Nephron (organoid): ENCODE results near the gene CDCA3.

Source experiments
- H3K27ac Mint-ChIP-seq, 3 experiments: 2 replicates each; pipeline ENCODE4 v1.8.0; 2020; ENCODE audit warnings: mixed read lengths in 3 of 3, mild to moderate bottlenecking in 2 of 3, moderate library complexity in 1 of 3
- H3K27me3 Mint-ChIP-seq: 2 replicates; pipeline ENCODE4 v1.8.0; 2021; ENCODE audit warnings: low read depth, mild to moderate bottlenecking, moderate library complexity, mixed read lengths
- H3K36me3 Mint-ChIP-seq: 2 replicates; pipeline ENCODE4 v1.8.0; 2020; ENCODE audit warnings: low read depth, mixed read lengths
- H3K4me1 Mint-ChIP-seq: 2 replicates; pipeline ENCODE4 v1.8.0; 2020; ENCODE audit warnings: mixed read lengths
- H3K4me3 Mint-ChIP-seq, 3 experiments: 2 replicates each; pipeline ENCODE4 v1.8.0; 2020; ENCODE audit warnings: mild to moderate bottlenecking in 3 of 3, mixed read lengths in 3 of 3, moderate library complexity in 2 of 3
- H3K9me3 Mint-ChIP-seq: 2 replicates; pipeline ENCODE4 v1.8.0; 2020; ENCODE audit warnings: mixed read lengths
- TF ChIP-seq, protein P1 (sequence below), 3 experiments: fragments of 200-600 bp; sonication (generic); IDR thresholded peaks; one replicate each; pipeline ENCODE4 v1.5.0; 2021; ENCODE audit warnings: antibody characterized with exemption in 3 of 3; ENCODE audit not compliant: unreplicated experiment in 3 of 3

CDCA3 gene

DNA sequence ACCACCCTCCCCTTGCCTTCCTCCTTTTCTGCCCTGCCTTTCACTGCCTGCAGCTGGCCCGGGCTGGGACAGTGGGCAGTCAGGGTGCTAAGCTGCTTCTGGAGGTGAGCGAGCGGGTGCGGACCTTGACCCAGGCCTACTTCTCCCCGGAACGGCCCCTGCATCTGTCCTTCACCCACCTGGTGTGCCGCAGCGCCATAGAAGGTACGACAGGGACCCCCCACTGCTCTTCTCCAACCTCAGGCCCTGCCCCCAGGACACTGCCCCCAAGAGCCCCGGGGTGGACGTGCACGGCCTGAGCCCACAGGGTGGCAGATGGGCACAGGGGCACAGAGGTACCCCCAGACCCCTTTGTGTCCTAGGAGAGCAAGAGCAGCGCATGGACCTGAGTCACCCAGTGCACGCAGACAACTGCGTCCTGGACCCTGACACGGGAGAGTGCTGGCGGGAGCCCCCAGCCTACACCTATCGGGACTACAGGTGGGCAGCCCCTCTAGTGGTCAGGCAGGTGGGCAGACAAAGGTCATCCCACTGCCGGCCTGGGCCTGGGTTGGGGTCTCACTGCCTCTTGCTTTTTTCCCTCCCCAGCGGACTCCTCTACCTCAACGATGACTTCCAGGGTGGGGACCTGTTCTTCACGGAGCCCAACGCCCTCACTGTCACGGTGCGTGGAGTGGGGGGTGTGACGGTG is 13.6 kb downstream of the CDCA3 start:
- no peak overlapping the region for H3K4me3 Mint-ChIP-seq
- peaks cover 41% of the 10 kb centered on the region for H3K36me3 Mint-ChIP-seq
- H3K9me3 Mint-ChIP-seq = no peaks in the 10 kb centered on the region
- no peaks in the 10 kb centered on the region for H3K27me3 Mint-ChIP-seq
- no peak overlapping the region for H3K27ac Mint-ChIP-seq
- H3K4me1 Mint-ChIP-seq = peaks cover 27% of the 10 kb centered on the region
- TF ChIP-seq, protein P1, sequence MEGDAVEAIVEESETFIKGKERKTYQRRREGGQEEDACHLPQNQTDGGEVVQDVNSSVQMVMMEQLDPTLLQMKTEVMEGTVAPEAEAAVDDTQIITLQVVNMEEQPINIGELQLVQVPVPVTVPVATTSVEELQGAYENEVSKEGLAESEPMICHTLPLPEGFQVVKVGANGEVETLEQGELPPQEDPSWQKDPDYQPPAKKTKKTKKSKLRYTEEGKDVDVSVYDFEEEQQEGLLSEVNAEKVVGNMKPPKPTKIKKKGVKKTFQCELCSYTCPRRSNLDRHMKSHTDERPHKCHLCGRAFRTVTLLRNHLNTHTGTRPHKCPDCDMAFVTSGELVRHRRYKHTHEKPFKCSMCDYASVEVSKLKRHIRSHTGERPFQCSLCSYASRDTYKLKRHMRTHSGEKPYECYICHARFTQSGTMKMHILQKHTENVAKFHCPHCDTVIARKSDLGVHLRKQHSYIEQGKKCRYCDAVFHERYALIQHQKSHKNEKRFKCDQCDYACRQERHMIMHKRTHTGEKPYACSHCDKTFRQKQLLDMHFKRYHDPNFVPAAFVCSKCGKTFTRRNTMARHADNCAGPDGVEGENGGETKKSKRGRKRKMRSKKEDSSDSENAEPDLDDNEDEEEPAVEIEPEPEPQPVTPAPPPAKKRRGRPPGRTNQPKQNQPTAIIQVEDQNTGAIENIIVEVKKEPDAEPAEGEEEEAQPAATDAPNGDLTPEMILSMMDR (IDR thresholded peaks at IDR 0.05; ENCODE audit: unreplicated experiment in 3 of 3) = no peak

DNA sequence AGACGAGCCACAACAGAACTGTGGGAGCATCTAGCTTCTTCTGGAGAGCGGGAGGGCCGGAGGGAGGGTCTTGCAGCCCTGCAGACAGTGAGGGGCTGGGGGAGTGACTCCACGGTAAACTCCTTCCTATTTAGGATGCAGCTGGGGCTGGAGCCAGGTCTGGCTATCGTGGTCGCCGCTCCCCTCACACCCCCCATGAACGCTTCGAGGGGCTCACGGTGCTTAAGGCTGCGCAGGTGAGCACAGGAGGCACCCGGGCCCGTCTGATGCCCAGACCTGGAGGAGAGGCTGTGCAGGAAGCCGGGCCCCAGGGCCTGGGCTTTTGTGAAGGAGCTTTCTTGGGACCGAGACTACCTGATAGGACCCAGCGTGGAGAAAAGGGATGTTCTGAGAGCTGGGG is 14.2 kb downstream of the CDCA3 start:
- Mint-ChIP-seq H3K4me1 (peaks cover 27% of the 10 kb centered on the region), H3K27ac (no peak overlapping the region), H3K36me3 (peaks cover 45% of the 10 kb centered on the region), H3K27me3 (no peaks in the 10 kb centered on the region), H3K9me3 (no peaks in the 10 kb centered on the region), H3K4me3 (no peak overlapping the region)
- TF ChIP-seq, protein P1 (IDR thresholded peaks at IDR 0.05; ENCODE audit: unreplicated experiment in 3 of 3) = no peak

DNA sequence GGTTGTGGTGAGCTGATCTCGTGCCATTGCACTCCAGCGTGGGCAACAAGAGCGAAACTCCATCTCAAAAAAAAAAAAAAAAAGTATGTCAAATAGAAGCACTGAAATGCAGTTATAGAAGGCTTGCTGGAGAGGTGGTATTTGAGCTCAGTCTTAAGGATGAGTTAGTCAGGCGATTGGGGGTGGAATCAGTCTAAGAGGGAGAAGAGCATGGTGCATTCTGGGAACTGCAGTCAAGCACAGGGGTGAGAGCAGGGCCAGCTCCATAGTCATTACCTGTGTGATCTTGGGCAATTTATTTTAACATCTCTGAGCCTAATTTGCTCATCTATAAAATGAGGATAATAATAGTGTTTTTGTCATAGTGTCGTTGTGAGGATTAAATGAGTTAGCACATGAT is 16.2 kb downstream of the CDCA3 start:
- no peak overlapping the region for H3K27ac Mint-ChIP-seq
- TF ChIP-seq, protein P1 (IDR thresholded peaks at IDR 0.05; ENCODE audit: unreplicated experiment in 3 of 3) = no peak
- peaks cover 27% of the 10 kb centered on the region for H3K4me1 Mint-ChIP-seq
- peak overlapping the region in 1 of 3 experiments; percentile 14 for H3K4me3 Mint-ChIP-seq
- no peaks in the 10 kb centered on the region for H3K9me3 Mint-ChIP-seq
- H3K36me3 Mint-ChIP-seq = peaks cover 58% of the 10 kb centered on the region
- no peaks in the 10 kb centered on the region for H3K27me3 Mint-ChIP-seq

DNA sequence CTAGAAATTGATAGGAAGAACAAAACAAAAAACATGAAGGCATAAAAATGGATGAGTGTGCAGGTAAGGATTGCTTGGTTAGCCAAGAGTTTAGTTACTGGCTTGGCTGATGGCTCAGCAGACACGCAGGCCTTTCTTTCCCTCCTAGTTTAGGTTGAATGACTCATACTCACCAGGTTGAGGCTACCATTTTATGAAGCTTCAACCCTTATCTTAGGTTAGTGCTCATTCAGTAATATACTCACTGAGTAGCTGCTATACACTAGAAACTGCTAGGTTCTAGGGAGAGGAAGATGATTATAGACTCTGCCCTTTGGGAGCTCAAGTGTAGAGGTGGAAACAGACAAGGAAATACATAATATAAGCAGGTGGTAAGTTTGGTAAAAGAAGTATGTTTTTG is 16.8 kb downstream of the CDCA3 start:
- peaks cover 3% of the 10 kb centered on the region for H3K27me3 Mint-ChIP-seq
- H3K4me3 Mint-ChIP-seq = peak overlapping the region in 1 of 3 experiments; percentile 15
- H3K27ac Mint-ChIP-seq = no peak overlapping the region
- H3K36me3 Mint-ChIP-seq = peaks cover 58% of the 10 kb centered on the region
- H3K9me3 Mint-ChIP-seq = no peaks in the 10 kb centered on the region
- TF ChIP-seq, protein P1 (IDR thresholded peaks at IDR 0.05; ENCODE audit: unreplicated experiment in 3 of 3) = no peak
- H3K4me1 Mint-ChIP-seq = peaks cover 27% of the 10 kb centered on the region

DNA sequence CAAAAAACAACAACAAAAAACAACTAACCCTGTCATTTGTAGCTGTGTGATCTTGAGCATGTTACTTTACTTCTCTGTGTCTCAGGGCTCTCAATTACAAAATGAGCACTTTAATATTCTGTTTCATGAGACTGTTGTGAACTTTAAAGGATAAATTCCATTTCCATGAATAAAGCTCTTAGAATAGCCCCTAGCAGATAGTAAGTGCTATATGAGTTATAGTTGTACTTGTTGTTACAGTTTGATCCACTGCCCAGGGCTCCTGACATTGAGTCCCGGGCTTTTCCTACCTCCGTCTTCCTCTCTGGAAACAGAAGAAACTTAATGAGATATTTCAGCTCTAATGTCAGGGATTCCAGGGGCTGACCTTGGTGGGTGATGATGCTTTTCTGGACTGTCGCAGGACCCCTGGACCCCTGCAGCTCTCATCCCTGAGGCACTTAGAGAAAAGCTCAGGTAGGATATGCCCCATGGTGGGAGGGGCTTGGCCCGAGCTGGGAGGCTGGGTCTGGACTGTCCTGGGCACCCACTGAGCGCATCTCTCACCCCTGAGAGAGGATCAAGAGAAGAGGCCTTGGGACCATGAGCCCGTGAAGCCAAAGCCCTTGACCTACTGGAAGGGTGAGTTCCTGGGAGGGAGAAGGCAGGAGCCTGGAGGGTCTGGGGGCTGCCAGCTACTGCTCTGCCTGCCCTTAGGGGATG is 17.7 kb downstream of the CDCA3 start:
- Mint-ChIP-seq H3K27ac (no peak overlapping the region), H3K27me3 (peaks cover 3% of the 10 kb centered on the region), H3K36me3 (peaks cover 55% of the 10 kb centered on the region), H3K4me1 (peaks cover 21% of the 10 kb centered on the region), H3K9me3 (no peaks in the 10 kb centered on the region), H3K4me3 (no peak overlapping the region)
- TF ChIP-seq, protein P1 (IDR thresholded peaks at IDR 0.05; ENCODE audit: unreplicated experiment in 3 of 3) = no peak
